Measurements from ENCODE around the gene BRAF.

GRCh38 chr7:140883378-140883777 lies 41.4 kb downstream of the BRAF start:
- TF ChIP-seq POLR2A (IDR thresholded peaks at IDR 0.05) (no peak), CTCF (IDR thresholded peaks at IDR 0.05) (no peak)

Measured in heart left ventricle (tissue), 13 donors.